HG02885 (cell line): ENCODE results near the gene MIA2.

ENCODE experiments used
- ATAC-seq: cut with Tn5 transposase; IDR thresholded peaks from one replicate; pipeline ENCODE4 v1.9.1; 2021; ENCODE audit warnings: mild to moderate bottlenecking; ENCODE audit not compliant: unreplicated experiment, poor library complexity

The MIA2 gene

DNA sequence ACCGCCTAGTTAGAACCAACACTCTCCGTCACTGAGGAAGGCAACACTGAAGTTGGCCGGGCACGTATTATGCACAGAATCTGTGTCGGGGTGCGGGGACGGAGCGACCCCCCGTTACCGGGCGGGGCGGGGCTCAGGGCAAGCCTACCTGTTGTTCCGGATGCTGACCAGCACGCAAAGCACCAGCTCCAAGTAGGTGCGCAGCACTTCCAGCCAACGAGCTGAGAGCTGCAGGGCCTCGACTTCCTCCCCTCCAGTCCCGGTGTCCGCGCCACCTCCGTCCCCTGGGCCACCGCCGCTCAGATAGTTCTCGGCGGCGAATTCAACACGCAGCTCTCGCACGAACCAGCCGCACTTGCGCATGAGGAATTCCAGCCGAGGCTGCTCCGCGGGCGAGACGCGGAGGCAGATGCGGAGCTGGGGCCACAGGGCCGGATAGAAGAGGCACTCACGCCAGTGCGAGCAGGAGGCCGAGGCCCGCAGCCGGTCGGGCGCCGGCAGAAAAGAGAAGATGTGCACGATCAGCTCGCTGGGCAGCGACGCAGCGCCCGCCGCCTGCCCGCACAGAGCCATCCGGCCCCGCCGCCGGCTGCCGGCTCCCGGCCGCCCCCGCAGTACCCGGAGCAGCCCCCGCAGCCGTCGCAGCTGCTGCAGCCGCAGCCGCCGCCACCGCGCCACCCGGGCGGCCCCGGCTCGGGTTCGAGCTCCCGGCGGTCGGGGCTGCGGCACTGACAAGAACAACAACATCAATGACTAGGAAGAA, 197.9 kb downstream of the MIA2 start:
- ATAC-seq = peak; percentile 17

- peak; percentile 82 for ATAC-seq
These were observed 198.5 kb downstream of the MIA2 start, which contains the start of gene FBXO33 for GRCh38 chr14:39432179-39432618. FBXO33 (minus strand) TSS chr14:39432433; CDS start chr14:39432162, 271 bp downstream.

DNA sequence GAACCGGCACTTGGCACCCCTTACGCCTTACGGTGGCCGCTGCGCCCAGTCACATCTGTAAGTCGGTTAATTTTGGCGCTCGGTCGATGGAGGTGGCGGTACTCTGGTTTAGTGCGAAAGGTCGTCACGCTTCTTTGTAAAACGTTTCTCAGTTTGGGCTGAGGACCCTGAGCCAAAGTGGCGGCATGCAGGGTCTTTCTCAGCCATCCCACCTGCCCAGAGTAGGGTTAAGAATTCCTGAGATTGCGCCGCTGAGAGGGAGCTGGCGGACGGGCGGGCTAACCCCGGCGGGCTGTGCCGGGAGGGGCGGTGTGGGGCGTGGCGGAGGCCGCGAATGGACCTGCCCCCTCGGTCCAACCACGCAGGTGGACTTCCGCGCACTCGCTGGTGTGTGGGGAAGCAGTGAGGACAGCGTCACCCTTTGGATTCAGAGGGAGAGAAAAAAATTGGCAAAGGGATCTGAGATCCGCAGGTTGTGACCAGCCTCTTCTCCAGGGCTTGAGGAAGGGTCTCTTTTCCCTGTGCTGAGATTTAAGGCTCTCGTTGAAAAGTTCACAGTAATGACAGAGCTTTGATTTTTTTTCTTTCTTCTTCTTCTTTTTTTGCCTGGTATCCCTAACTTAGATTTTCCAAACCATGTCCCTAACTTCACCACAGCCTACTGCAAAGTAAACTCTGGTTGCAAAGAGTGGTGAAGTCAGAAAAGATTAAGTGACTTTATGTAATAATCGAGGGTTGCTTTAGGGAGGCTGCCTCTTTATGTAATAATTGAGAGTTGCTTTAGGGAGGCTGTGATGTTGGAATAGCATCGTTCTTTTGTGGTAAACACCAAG, 199.1 kb downstream of the MIA2 start:
- peak; percentile 73 for ATAC-seq

DNA sequence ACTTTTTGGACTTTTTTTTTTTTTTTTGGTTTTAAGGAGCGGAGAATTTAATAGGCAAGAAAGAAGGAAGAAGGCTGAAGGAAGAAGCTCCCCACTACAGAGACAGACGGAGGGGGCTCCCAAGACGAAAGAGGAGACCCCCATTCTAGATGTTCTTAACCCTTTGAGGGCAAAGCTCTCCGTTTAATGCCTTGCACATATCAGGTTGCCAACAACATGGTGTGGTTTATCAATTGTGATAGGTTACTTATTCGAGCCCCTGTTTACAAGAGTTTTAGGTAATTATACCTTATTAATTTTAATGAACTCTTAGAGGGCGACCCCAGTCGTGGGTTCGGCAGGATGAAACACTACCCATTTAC, 199.7 kb downstream of the MIA2 start:
- no peak for ATAC-seq

- ATAC-seq = no peak
These were observed 200.7 kb downstream of the MIA2 start for GRCh38 chr14:39434401-39434800.

- no peak for ATAC-seq
These were observed 201.5 kb downstream of the MIA2 start for GRCh38 chr14:39435241-39435640.
